A549 (cell line): Measurements from ENCODE around the gene RIMS4.

Experiments used
- BCL3 ChIP-seq: fragments of >200 bp; sonication (Bioruptor Twin); formaldehyde crosslinking; IDR thresholded peaks from 3 replicates; pipeline ENCODE4 v1.6.1; 2016
- CHD4 ChIP-seq: fragments of 200-600 bp; sonication (generic); IDR thresholded peaks from 2 replicates; pipeline ENCODE4 v1.6.1; 2016; ENCODE audit warnings: antibody characterized with exemption, mild to moderate bottlenecking, borderline replicate concordance
- CTCF ChIP-seq: fragments of >200 bp; sonication (Bioruptor Twin); formaldehyde crosslinking; IDR thresholded peaks from 3 replicates; pipeline ENCODE4 v1.5.1; 2016
- EHMT2 ChIP-seq: fragments of 200-600 bp; sonication (generic); IDR thresholded peaks from 2 replicates; pipeline ENCODE4 v1.6.1; 2016; ENCODE audit warnings: antibody characterized with exemption, low read depth, mild to moderate bottlenecking, moderate library complexity
- EP300 ChIP-seq, 2 experiments: fragments of >200 bp; sonication (Bioruptor Twin); formaldehyde crosslinking; IDR thresholded peaks; 2 replicates in 1 of 2; 3 replicates in 1 of 2; pipeline ENCODE4 v1.6.1; 2016 to 2017
- ESRRA ChIP-seq: fragments of 150-350 bp; IDR thresholded peaks from 2 replicates; pipeline ENCODE4 v1.6.1; 2014; ENCODE audit warnings: mild to moderate bottlenecking, low read length, borderline replicate concordance
- HOXA7 ChIP-seq: fragments of 250-450 bp; sonication (Bioruptor Pico); IDR thresholded peaks from 2 replicates; pipeline ENCODE4 v1.5.0; 2020; ENCODE audit warnings: mild to moderate bottlenecking, moderate library complexity
- MAZ ChIP-seq: fragments of 150-350 bp; IDR thresholded peaks from 2 replicates; pipeline ENCODE4 v1.6.1; 2014; ENCODE audit warnings: antibody characterized with exemption, low read depth, low read length, borderline replicate concordance
- POLR2A ChIP-seq: IDR thresholded peaks from 2 replicates; pipeline ENCODE4 v1.6.1; 2012; ENCODE audit warnings: mild to moderate bottlenecking, low read length
- RAD21 ChIP-seq, 2 experiments: fragments of >200 bp in 1 of 2; sonication (Bioruptor Twin) in 1 of 2; formaldehyde crosslinking in 1 of 2; IDR thresholded peaks in 1 of 2; conservative IDR thresholded peaks in 1 of 2; 2 replicates in 1 of 2; 3 replicates in 1 of 2; pipeline ENCODE4 v1.6.1; 2012 to 2018; ENCODE audit warnings: inconsistent platforms in 1 of 2
- USF2 ChIP-seq: fragments of 450-650 bp; IDR thresholded peaks from 2 replicates; pipeline ENCODE4 v1.6.1; 2014; ENCODE audit warnings: antibody characterized with exemption
- TF ChIP-seq, protein P1 (sequence below): fragments of 200-600 bp; sonication (generic); IDR thresholded peaks from 2 replicates; pipeline ENCODE4 v1.6.1; 2016; ENCODE audit warnings: antibody characterized with exemption, mild to moderate bottlenecking, moderate library complexity
- TF ChIP-seq, protein P2 (sequence below): fragments of 250-450 bp; sonication (Bioruptor Pico); IDR thresholded peaks from 2 replicates; pipeline ENCODE4 v1.5.0; 2021; ENCODE audit warnings: mild to moderate bottlenecking, moderate library complexity, borderline replicate concordance

GRCh38 chr20:44807684-44808056 lies 2.7 kb downstream of the RIMS4 start:
- TF ChIP-seq ESRRA (no peak), CHD4 (no peak), EP300 (IDR thresholded peaks at IDR 0.05) (no peak), HOXA7 (CRISPR knock-in tag) (no peak), EHMT2 (no peak), CTCF (no peak), USF2 (no peak), POLR2A (no peak), MAZ (no peak), RAD21 (conservative IDR thresholded peaks at IDR 0.05 in 1 of 2, IDR thresholded peaks at IDR 0.05 in 1 of 2) (no peak), BCL3 (no peak)
- TF ChIP-seq, protein P1, sequence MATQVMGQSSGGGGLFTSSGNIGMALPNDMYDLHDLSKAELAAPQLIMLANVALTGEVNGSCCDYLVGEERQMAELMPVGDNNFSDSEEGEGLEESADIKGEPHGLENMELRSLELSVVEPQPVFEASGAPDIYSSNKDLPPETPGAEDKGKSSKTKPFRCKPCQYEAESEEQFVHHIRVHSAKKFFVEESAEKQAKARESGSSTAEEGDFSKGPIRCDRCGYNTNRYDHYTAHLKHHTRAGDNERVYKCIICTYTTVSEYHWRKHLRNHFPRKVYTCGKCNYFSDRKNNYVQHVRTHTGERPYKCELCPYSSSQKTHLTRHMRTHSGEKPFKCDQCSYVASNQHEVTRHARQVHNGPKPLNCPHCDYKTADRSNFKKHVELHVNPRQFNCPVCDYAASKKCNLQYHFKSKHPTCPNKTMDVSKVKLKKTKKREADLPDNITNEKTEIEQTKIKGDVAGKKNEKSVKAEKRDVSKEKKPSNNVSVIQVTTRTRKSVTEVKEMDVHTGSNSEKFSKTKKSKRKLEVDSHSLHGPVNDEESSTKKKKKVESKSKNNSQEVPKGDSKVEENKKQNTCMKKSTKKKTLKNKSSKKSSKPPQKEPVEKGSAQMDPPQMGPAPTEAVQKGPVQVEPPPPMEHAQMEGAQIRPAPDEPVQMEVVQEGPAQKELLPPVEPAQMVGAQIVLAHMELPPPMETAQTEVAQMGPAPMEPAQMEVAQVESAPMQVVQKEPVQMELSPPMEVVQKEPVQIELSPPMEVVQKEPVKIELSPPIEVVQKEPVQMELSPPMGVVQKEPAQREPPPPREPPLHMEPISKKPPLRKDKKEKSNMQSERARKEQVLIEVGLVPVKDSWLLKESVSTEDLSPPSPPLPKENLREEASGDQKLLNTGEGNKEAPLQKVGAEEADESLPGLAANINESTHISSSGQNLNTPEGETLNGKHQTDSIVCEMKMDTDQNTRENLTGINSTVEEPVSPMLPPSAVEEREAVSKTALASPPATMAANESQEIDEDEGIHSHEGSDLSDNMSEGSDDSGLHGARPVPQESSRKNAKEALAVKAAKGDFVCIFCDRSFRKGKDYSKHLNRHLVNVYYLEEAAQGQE = no peak
- TF ChIP-seq, protein P2, sequence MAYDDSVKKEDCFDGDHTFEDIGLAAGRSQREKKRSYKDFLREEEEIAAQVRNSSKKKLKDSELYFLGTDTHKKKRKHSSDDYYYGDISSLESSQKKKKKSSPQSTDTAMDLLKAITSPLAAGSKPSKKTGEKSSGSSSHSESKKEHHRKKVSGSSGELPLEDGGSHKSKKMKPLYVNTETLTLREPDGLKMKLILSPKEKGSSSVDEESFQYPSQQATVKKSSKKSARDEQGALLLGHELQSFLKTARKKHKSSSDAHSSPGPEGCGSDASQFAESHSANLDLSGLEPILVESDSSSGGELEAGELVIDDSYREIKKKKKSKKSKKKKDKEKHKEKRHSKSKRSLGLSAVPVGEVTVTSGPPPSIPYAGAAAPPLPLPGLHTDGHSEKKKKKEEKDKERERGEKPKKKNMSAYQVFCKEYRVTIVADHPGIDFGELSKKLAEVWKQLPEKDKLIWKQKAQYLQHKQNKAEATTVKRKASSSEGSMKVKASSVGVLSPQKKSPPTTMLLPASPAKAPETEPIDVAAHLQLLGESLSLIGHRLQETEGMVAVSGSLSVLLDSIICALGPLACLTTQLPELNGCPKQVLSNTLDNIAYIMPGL (CRISPR knock-in tag) = no peak
